Activated effector memory CD4-positive, alpha-beta T cell treated with anti-CD3 and anti-CD28 coated beads, Interleukin-2, amount 50 U/mL, for 16 hours (primary cell): Measurements from ENCODE around the gene AFDN.

Experiments
- DNase-seq: peaks from one replicate; pipeline ENCODE4 v3.0.0-alpha.2; 2020

Gene AFDN

DNA sequence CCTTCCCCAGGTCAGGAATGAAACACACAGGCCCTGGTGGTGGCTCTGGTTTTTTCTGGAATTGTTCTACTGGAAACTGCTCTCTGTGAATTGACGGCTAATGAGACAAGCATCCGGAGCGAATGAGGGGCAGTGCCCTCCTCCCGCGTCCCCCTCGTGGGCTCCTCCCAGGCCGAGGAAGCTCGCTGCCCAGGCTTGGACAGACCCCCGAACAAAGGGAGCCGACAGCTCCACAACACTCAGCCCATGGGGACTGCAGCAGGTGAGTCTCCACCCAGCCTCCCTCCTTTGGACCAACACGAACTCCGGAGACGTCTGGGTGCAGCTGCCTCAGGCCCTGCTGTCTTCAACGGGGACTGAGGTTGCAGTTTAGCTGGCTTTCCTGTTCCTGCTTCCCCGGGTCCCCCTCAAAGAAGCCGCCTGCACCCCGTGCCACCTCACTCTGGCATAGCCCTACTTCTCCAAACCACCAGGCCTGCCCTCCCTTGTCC lies 31.3 kb upstream of the AFDN start:
- DNase-seq, result no peak

- DNase-seq, result no peak
Observed at GRCh38 chr6:167795874-167796191, 30.9 kb upstream of the AFDN start.

DNA sequence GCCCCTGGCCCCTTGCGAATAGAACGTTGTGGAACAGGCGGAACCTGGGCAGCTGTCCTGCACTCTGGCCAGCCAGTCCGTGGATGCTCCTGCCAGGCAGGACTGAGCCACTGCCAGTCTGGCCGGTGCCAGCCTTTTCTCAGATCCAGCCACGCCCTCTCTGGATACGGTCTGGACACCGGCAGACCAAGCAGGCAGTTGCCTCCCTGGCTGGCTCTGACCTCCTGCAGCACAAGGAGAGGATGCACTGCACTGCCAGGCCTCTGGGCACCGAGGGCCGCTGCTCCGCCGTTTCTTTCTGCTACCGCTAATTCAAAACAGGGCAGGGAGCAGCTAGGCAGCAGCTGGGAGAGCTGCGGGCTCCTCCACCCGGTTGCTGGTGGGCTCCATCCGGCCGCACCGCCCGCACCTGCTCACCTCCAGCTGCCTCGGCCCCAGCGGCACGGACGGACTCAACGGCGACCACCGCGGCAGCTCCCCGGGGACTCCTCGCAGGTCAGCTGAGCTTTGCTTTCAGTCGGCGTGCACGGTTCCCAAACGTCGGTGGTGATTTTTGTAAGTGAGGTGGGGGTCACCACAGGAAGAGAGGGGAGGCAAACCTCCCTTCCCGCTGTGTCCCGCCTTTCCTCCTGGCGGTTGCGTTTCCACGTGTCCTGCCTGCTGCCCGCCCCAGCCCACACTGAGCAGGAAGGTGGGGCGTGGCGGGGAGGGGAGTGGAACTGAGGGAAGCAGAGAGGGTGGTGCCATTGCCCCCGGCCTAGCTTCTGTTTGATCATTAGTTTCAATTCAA lies 30.3 kb upstream of the AFDN start:
- no peak for DNase-seq

GRCh38 chr6:167797011-167797471 lies 29.7 kb upstream of the AFDN start:
- no peak for DNase-seq

- DNase-seq, result no peak
Observed at GRCh38 chr6:167797476-167798265, 29.0 kb upstream of the AFDN start.

DNA sequence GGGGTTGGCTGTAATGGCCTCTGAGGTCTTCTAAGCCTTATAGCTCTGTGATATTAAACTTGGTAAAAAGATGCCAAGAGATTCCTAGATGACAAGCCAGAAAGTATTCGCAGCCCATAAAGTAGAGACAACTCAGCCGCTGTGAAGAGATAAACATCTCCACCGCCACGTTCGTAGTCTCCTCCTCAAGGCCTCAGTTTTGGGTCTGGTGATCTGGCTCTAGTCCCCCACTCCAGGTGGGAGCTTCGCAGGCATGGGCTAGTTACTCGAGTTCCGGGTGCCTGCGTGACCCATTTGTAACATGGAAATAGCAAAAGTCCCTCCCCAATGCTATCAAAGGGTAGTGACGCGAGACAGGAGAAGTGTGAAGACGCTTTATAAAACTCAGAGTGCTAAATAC lies 28.3 kb upstream of the AFDN start:
- DNase-seq, result no peak

DNA sequence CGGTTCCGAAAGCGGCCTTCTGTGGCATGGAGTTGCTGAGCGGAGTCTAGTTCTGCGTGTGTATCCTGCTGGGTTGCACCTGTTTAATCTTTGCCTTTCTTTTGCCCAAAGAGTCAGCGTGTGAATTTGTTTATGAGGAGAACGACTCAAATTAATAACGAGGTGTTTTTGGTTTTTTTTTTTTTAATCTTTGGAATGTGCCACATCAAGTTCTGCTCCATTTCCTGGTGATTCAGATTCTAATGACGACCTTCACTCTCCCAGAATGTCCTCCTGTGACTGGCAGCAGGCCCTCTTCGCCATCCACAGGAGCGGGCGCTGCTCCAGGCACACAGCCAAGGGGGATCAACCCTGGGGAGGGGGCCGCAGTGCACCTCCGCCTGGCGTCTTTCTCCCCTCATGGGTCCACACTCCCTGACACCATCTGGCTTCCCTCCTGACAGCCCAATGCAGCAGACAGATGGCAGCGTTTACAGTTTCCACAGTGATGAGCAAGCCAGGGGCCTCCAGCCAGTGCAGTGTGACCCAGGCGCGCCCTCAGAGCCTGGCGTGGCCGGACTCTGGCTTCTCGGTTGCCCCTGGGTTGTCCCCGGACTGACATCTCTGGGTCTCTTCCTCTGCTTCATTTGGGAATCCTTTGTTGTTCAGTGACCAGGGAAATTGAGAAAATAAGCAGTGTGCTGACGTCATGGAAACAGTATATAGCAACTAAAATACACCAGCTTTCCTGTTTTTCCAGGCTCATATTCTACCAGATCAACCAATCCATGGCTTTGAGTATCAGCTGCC lies 27.5 kb upstream of the AFDN start:
- no peak for DNase-seq

DNA sequence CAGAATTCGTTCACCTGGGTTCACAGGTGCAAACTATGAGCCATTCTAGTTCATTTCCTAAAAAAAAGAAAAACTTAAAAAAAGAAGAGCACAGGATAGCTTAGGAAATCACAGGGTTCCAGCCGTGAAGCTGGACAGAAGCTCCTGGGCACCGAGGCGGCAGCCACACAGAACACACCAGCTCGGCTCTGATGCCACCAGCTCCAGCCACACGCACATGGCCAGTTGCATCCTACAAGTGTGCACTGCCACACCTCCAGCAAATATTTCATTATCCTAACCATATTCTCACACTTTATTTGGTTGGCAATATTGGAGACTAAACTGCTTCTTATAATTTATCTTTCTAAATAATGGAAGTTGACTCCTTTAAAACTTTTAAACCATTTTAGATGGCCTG lies 26.2 kb upstream of the AFDN start:
- no peak for DNase-seq

DNA sequence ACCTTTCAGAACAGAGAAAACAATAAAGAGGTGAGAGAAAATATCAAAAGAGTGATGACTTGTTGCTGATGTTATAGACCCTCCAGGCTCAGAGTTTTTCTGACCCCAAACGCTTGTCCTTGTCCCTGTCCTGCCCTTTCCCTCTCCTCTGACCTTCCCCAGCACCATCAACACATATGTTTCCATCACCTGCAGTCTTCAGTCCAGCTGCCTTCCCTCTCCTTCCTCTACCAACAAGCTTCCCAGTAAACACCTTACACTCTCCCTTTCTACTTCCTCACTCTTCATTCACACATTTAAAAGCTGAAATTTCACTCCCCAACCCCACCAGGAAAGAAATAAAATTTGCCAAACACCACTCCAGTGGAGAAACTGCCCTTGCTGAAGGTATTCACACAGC lies 25.4 kb upstream of the AFDN start:
- DNase-seq, result no peak

DNA sequence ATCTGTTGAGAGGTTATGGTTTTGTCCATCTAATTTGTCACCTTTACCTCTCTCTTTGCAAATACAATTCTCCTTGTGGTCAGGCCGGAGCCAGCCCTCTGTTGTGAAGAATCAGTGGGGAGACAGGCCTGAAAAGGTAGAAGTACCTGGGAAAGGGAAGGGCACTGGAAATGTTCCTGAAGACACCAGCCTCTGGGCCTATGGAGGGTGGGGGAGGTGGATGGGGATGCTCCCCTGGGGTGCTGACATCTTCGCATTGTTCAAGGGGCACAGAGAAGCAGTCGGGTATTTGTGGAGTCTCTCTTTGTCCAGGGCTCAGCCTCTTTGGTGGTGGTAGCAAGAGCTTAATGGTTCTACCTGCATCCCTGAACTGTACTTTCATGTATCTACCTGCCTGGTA lies 24.4 kb upstream of the AFDN start:
- no peak for DNase-seq

DNA sequence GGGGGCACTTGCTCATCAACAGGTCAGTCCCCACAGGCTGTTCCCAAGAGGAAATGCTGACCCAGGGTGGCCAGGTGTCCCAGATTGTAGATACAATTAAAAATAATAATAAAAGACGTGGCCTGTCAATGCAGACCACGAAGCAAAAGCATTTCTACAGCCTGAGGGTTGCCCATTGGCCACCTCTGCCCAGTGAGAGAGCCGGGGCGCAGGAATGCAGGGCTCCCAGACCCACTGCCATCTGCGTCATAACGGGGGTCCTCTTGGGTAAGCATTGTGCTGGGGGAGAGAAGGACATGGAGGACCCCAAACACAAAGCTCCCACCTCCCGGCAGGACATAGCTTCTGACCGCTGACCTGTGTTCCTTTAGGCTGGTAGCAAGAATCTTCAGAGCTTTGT lies 22.9 kb upstream of the AFDN start:
- no peak for DNase-seq

- no peak for DNase-seq
Observed at GRCh38 chr6:167804281-167805013, 22.3 kb upstream of the AFDN start.

GRCh38 chr6:167805349-167806060 lies 21.2 kb upstream of the AFDN start:
- DNase-seq, result no peak

GRCh38 chr6:167806061-167806700 lies 20.5 kb upstream of the AFDN start:
- no peak for DNase-seq

DNA sequence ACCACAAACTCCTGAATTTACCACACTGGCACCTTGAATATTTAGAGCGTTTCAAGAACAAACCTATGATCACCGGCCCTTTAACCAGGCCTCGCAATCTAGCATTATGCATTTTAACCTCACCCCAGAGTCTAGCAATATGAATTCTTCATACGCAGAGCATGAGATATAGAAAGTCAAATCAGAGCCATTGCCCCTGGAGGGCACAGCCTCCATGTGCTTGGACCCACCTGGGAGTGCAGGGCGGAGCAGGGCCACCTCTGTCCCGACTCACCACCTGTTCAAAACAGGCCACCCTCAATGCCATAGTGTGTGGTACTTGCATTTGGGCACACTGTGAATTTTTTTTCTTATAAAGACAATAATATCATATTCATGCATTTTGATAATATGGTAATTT lies 19.5 kb upstream of the AFDN start:
- DNase-seq, result no peak

DNA sequence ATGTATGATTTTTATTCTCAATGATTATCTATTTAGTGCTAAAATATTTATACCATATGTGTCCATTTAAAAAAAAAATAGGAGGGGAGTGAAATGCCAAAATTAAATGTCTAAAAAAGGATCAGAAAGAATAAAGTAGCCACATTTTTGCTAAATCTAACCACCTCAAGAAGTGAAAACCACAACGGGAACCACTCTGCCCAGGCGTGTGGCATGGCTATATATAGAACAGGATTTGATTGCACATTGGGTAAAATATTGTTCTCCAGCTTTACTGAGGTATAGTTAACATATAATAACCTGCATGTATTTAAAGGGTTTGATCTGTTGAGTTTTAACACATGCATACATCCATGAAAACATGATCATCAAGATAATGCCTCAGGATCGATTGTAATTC lies 19.0 kb upstream of the AFDN start:
- DNase-seq, result no peak

GRCh38 chr6:167811040-167811439 lies 15.7 kb upstream of the AFDN start:
- no peak for DNase-seq

GRCh38 chr6:167811442-167812087 lies 15.1 kb upstream of the AFDN start:
- no peak for DNase-seq

DNA sequence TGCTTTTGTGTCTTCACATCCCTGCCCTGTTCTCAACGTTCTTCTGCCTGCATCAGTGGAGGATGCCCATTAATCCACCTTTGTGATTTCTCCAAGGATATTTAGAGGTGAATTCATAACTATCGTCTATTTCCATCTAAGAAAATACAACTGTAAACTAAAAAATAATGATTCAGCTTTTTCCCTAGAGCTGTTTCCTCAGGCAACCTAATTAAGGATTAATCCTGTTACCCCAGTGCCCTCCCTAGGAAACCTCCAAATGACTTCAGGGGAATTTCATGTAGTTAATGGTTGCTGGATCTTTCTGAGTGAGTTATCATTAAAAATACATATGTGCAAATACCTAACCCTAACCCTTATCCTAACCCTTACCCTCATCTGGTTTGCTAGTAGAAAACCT lies 14.6 kb upstream of the AFDN start:
- DNase-seq, result no peak

DNA sequence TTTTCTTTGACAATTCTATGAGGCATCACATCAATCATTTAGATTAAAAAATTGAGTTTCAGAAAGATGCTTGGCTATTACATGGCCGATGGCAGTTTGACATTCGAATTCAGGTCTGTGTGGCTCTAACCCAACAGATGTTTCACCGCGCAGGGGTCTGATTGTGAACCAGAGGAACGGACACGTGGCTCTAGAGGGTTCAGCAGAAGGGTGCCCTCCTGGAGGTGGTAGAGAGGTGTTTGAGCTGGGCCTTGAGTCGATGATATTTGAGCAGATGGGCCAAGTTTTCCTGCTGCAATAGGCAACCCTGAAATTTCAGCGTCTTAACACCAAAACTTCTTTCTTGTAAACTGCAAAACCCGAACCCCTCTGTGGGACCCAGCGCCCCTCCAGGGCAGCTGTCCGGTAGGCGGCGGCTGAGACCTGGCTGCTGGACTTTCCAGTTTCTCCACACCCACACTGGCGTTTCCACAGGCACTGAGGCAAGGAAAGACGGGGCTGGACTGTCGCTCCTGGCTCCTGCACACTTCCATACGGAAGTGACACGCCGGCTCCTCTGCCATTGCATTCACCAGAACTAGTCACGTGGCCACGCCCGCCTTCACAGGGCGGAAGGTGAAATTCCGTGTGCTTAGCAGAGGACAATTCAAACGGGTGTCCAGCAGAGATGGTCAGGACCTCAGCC lies 11.3 kb upstream of the AFDN start:
- no peak for DNase-seq
